IPS-18a (cell line): Measurements from ENCODE around the gene C6orf62.
"Not testable (repeated sequence)": the region's sequence is repeated elsewhere in the genome, so short reads cannot be mapped to it uniquely, and the experiment has no call there.

ENCODE experiments used
- H3K27ac ChIP-seq: one replicate; pipeline ENCODE4 v1.5.1; 2013; ENCODE audit warnings: low read length
- H3K27me3 ChIP-seq: one replicate; pipeline ENCODE4 v1.6.1; 2013; ENCODE audit warnings: mild to moderate bottlenecking, low read length; ENCODE audit not compliant: control insufficient read depth, insufficient read depth
- H3K36me3 ChIP-seq: one replicate; pipeline ENCODE4 v1.6.1; 2013; ENCODE audit warnings: low read depth, low read length; ENCODE audit not compliant: control insufficient read depth
- H3K4me1 ChIP-seq: one replicate; pipeline ENCODE4 v1.6.1; 2013; ENCODE audit warnings: low read depth, low read length; ENCODE audit not compliant: control insufficient read depth
- H3K4me3 ChIP-seq: one replicate; pipeline ENCODE4 v1.5.1; 2013; ENCODE audit warnings: low read length
- H3K9ac ChIP-seq: one replicate; pipeline ENCODE4 v1.6.1; 2013; ENCODE audit warnings: mild to moderate bottlenecking, low read length, moderate library complexity
- H3K9me3 ChIP-seq: one replicate; pipeline ENCODE4 v1.6.1; 2013; ENCODE audit warnings: low read depth, low read length; ENCODE audit not compliant: control insufficient read depth

Gene C6orf62

GRCh38 chr6:24710519-24711303, 8.2 kb downstream of the C6orf62 start:
- Histone ChIP-seq H3K9ac (no peak overlapping the region), H3K4me1 (no peaks in the 10 kb centered on the region), H3K4me3 (no peak overlapping the region), H3K27ac (no peak overlapping the region), H3K9me3 (no peaks in the 10 kb centered on the region), H3K36me3 (peaks cover 98% of the 10 kb centered on the region), H3K27me3 (no peaks in the 10 kb centered on the region)

DNA sequence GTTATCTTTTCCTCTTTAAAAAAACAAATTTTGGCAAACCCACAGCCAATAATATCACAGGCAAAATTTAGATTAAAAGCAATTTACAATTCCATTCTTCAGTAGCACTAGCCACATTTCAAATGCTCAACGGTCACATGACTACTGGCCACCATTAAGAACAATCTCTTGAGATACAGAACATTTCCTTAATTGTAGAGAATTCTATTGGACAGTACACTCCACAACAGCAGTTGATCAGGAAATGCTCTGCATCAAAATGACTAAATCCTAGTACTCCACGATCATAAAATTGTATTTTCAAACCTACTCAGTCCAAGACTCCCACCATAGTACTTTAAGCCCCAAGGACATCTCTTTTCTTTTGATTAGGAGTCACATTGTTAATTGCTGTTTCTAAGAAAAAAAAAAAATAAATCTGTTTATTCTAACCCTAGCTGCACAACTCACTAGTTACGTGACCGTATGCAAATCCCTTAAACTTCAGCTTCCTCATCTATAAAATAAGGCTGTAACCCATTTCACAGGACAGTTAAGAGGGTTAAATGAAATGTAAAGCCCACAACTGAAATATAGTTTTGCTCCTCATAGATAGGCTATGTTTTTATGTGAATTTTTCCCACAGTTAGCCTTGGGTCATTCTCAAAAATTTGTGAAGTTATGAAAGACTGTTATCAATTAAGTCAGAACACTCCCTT, 9.8 kb downstream of the C6orf62 start:
- H3K36me3 ChIP-seq, result peaks cover 98% of the 10 kb centered on the region
- H3K27me3 ChIP-seq, result no peaks in the 10 kb centered on the region
- no peaks in the 10 kb centered on the region for H3K4me1 ChIP-seq
- H3K9ac ChIP-seq, result no peak overlapping the region
- no peaks in the 10 kb centered on the region for H3K9me3 ChIP-seq
- H3K4me3 ChIP-seq, result no peak overlapping the region
- no peak overlapping the region for H3K27ac ChIP-seq

- no peak overlapping the region for H3K9ac ChIP-seq
- H3K36me3 ChIP-seq, result peaks cover 98% of the 10 kb centered on the region
- H3K4me1 ChIP-seq, result no peaks in the 10 kb centered on the region
- H3K27ac ChIP-seq, result no peak overlapping the region
- H3K4me3 ChIP-seq, result no peak overlapping the region
- no peaks in the 10 kb centered on the region for H3K27me3 ChIP-seq
- H3K9me3 ChIP-seq, result no peaks in the 10 kb centered on the region
Observed at GRCh38 chr6:24708612-24709011, 10.3 kb downstream of the C6orf62 start.

- Histone ChIP-seq H3K4me3 (no peak overlapping the region), H3K9ac (no peak overlapping the region), H3K27ac (no peak overlapping the region), H3K36me3 (peaks cover 80% of the 10 kb centered on the region), H3K27me3 (no peaks in the 10 kb centered on the region), H3K9me3 (no peaks in the 10 kb centered on the region), H3K4me1 (no peaks in the 10 kb centered on the region)
Observed at GRCh38 chr6:24704468-24704867, 14.5 kb downstream of the C6orf62 start.

- H3K9ac ChIP-seq, result no peak overlapping the region
- peaks cover 70% of the 10 kb centered on the region for H3K36me3 ChIP-seq
- H3K4me3 ChIP-seq, result no peak overlapping the region
- no peaks in the 10 kb centered on the region for H3K4me1 ChIP-seq
- H3K27ac ChIP-seq, result no peak overlapping the region
- H3K27me3 ChIP-seq, result no peaks in the 10 kb centered on the region
- no peaks in the 10 kb centered on the region for H3K9me3 ChIP-seq
Observed at GRCh38 chr6:24702720-24703282, 16.2 kb downstream of the C6orf62 start.

DNA sequence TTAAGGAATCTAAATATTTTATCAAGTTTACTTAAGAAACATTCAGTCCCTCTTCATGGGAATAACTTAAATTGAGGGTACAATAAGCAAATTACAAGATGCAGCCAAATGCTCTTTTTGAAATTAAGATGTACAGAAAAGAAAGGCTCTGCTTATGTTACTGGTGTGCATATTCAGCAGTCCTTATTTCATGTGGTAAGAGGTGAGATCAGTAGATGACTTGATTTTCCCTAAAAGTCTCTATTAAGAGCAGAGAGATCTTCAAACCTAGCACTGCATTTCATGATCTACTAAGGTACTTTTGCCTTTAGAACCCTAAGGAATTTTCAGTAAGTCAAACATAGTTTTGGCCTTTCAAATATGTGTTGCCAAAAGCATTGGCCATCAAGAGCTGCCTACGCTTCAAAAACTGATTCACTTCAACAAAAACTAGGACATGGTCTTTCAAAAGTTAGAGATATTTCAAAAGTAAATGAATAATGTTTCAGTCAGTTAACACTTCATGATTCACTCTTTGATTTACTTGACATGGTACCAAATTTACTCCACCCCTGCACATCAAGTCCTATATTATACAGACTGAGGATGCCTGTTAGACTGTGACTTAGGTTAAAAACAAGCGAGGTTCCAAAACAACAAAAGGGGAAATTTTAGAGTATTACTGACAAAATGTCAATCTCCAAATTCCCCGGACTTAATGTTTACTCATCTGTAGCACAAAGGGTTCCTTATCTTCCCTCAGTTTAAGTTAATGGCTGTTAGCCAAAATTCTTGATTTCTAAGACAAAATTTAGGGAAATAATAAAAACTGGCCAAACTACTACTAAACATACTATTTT, 19.2 kb downstream of the C6orf62 start:
- Histone ChIP-seq H3K36me3 (peaks cover 39% of the 10 kb centered on the region), H3K9ac (no peak overlapping the region), H3K4me1 (no peaks in the 10 kb centered on the region), H3K9me3 (no peaks in the 10 kb centered on the region), H3K27me3 (no peaks in the 10 kb centered on the region), H3K27ac (no peak overlapping the region), H3K4me3 (no peak overlapping the region)

DNA sequence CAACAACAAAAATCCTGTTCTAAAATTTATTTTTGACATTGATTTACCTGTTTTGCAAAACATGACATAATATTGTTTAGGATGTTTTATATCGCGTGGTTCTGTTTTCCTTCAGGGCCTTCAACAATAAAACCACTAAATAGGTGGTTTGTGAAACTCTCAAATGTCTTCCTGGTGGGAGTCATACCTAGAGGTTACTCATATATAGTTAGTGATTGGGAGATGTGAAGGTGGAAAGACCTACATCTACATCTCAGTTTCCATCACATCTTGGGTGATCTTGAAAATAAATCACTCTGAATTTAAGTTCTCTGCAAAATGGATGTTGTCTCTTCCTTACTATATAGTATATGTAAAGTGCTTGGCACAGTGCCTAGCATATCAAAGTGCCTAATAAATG, 22.9 kb downstream of the C6orf62 start:
- H3K27me3 ChIP-seq, result no peaks in the 10 kb centered on the region
- no peak overlapping the region for H3K9ac ChIP-seq
- H3K4me1 ChIP-seq, result no peaks in the 10 kb centered on the region
- H3K9me3 ChIP-seq, result no peaks in the 10 kb centered on the region
- no peak overlapping the region for H3K27ac ChIP-seq
- no peak overlapping the region for H3K4me3 ChIP-seq
- H3K36me3 ChIP-seq, result peaks cover 14% of the 10 kb centered on the region

DNA sequence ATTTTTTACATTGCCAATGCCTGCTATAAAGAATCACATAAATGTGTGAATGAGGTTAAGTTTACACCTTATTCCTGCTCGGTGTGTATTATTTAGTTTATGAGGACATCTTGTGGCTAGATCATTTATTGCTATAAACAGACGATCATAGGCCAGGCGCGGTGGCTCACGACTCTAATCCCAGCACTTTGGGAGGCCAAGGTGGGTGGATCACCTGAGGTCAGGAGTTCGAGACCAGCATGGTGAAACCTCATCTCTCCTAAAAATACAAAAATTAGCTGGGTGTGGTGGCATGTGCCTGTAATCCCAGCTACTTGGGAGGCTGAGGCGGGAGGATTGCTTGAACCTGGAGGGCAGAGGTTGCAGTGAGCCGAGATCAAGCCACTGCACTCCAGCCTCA, 23.3 kb downstream of the C6orf62 start:
- H3K36me3 ChIP-seq, result peaks cover 11% of the 10 kb centered on the region
- H3K4me3 ChIP-seq, H3K27me3 ChIP-seq, H3K9ac ChIP-seq, H3K4me1 ChIP-seq, H3K27ac ChIP-seq, H3K9me3 ChIP-seq: not testable (repeated sequence)

DNA sequence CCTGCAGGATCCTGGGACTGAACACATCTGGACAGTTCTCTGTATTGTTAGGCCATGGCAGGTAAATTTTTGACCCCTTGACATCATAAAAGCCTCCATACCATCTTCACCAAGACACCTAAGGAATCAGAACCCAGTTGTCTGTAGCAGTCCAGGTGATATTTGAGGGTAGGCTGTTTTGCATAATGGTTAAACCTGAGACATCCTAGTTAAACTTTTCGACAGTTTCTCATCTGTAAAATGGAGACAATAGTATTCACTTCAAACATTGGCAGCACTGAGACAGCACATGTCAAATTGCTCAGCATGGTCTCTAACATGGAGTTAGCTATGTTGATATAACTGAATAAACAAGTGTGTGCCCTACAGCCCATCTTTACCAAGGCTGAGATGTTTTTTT, 24.8 kb downstream of the C6orf62 start:
- Histone ChIP-seq H3K4me1 (no peaks in the 10 kb centered on the region), H3K9ac (no peak overlapping the region), H3K36me3 (peaks cover 6% of the 10 kb centered on the region), H3K9me3 (no peaks in the 10 kb centered on the region), H3K4me3 (no peak overlapping the region), H3K27ac (no peak overlapping the region), H3K27me3 (no peaks in the 10 kb centered on the region)

DNA sequence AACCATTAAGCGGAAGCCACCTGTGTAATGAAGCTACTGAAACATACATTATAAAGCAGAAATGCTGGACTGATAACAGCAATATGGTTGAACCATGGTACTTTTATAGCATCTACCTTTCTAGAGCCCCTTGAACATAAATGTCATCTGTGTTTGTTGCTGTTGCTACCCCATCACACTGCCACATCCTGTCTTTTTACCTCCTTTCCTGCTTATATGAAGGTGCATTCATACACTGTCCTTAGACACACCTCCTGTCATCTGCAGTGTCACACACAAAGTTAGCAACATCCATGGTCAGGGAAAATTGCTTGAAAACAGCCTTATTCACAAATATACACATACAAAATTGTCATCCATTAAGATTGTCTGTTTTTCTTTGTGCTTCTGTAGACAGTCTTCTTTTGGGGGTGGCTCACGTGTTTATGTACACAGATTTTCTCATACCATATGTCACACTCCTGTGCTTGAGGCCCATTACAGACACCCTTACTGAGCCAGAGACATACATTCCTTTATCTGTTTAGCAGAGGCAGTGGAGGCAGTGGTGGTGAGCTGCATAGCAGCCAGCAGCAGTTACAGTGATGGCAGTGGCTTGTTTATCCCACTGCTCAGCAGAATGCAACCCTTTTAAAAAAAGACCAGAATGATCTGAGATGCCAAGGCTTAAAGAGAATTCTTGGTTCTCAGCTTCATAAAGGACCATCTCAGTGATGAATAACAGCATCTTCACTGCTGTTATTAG, 25.9 kb downstream of the C6orf62 start:
- Histone ChIP-seq H3K9ac (no peak overlapping the region), H3K27me3 (no peaks in the 10 kb centered on the region)

DNA sequence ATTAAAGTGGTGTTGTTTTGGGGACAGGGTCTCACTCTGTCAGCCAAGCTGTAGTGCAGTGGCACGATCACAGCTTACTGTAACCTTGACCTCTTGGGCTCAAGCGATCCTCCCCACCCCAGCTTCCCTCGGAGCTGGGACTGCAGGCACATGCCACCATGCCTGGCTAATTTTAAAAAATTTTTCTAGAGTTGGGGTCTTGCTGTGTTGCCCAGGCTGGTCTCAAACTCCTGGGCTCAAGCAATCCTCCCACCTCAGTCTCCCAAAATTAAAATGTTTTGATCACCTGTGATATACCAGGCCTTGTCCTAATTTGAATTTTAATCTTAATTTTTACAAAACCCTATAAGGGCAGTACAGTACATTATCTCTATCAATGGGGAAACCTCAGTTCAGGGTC, 26.5 kb downstream of the C6orf62 start:
- H3K9ac ChIP-seq, result no peak overlapping the region
- no peaks in the 10 kb centered on the region for H3K9me3 ChIP-seq
- H3K27ac ChIP-seq, result no peak overlapping the region
- no peak overlapping the region for H3K4me3 ChIP-seq
- no peaks in the 10 kb centered on the region for H3K27me3 ChIP-seq
- H3K4me1 ChIP-seq, result no peaks in the 10 kb centered on the region
- H3K36me3 ChIP-seq, result no peaks in the 10 kb centered on the region

More for the DNA sequence above, 25.9 kb downstream of the C6orf62 start:
- Histone ChIP-seq H3K36me3 (peaks cover 1% of the 10 kb centered on the region), H3K4me1 (no peaks in the 10 kb centered on the region), H3K27ac (no peak overlapping the region), H3K9me3 (no peaks in the 10 kb centered on the region), H3K4me3 (no peak overlapping the region)
